MG63 (cell line): ENCODE measurements around the gene CBLL2. TPM values are rescaled to one million over a fixed set of nuclear protein-coding genes. Genes with fewer than 3 reads are reported as not detected.
"Not testable (repeated sequence)": the region's sequence is repeated elsewhere in the genome, so short reads cannot be mapped to it uniquely, and the experiment has no call there.

ENCODE experiments used
- DNase-seq: peaks from one replicate; pipeline ENCODE4 v3.0.0-alpha.2; 2020
- H3K27me3 ChIP-seq: fragments of 250-450 bp; sonication (Bioruptor Pico); 2 replicates; pipeline ENCODE4 v1.5.1; 2020; ENCODE audit warnings: mild to moderate bottlenecking, moderate library complexity
- H3K36me3 ChIP-seq: fragments of 250-450 bp; sonication (Bioruptor Pico); 2 replicates; pipeline ENCODE4 v1.5.1; 2020; ENCODE audit warnings: mild to moderate bottlenecking, moderate library complexity
- H3K4me3 ChIP-seq: fragments of 250-450 bp; sonication (Bioruptor Pico); 2 replicates; pipeline ENCODE4 v1.5.1; 2020; ENCODE audit warnings: mild to moderate bottlenecking, moderate library complexity
- H3K9me3 ChIP-seq: fragments of 250-450 bp; sonication (Bioruptor Pico); 2 replicates; pipeline ENCODE4 v1.5.1; 2020; ENCODE audit warnings: mild to moderate bottlenecking, moderate library complexity
- total RNA-seq: library from RNA; depleted of rRNA; stranded (reverse); fragments of >200 nt; shearing (Covaris generic); gene quantifications from 2 replicates; pipeline ENCODE4 v1.2.3, GENCODE V29; 2014; ENCODE audit warnings: low replicate concordance; rRNA removed

The CBLL2 gene, protein sequence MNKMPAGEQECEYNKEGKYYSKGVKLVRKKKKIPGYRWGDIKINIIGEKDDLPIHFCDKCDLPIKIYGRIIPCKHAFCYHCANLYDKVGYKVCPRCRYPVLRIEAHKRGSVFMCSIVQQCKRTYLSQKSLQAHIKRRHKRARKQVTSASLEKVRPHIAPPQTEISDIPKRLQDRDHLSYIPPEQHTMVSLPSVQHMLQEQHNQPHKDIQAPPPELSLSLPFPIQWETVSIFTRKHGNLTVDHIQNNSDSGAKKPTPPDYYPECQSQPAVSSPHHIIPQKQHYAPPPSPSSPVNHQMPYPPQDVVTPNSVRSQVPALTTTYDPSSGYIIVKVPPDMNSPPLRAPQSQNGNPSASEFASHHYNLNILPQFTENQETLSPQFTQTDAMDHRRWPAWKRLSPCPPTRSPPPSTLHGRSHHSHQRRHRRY
- total RNA-seq, result not detected in 2 replicates

DNA sequence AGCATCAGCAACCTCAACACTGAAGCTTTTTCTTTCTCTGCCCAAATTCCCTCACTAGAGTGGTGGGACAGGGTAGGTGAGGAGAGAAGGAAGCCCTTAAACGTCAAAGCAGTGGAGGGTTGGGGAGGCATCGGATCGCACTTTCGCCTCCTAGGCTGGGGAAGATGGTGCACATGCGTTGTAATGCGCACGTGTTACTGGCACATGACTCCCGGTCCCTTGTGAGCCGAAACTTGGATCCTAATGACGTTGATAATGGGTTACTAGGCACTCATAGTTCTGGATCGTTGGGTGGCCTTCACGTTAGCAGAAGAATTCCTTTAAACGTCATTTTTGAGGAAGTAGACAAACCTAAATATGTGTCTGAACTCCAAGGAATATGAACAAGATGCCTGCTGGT is at the start of gene CBLL2:
CBLL2 (plus strand) TSS at position 301 of the 400 bp plus-strand sequence; CDS start at position 380, 79 bp downstream.
- H3K4me3 ChIP-seq, result no peak within 1 kb of the TSS
- DNase-seq, result no peak
- no peaks in the 10 kb centered on the region for H3K27me3 ChIP-seq
- no peaks in the 10 kb centered on the region for H3K9me3 ChIP-seq
- H3K36me3 ChIP-seq, result no peaks in the 10 kb centered on the region

DNA sequence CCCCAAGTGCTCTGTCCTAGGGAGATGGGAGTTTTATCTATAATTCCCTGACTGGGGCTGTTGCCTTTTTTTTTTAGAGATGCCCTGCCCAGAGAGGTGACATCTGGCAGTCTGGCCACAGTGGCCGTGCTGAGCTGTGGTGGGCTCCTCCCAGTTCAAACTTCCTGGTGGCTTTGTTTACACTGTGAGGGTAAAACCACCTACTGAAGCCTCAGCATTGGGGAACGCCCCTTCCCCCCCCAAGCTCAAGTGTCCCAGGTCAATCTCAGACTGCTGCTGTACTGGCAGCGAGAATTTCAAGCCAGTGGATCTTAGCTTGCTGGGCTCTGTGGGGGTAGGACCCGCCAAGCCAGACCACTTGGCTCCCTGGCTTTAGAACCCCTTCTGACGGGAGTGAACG is 38.3 kb upstream of the CBLL2 start:
- no peak for DNase-seq
- Histone ChIP-seq H3K36me3 (no peaks in the 10 kb centered on the region), H3K27me3 (no peaks in the 10 kb centered on the region)

DNA sequence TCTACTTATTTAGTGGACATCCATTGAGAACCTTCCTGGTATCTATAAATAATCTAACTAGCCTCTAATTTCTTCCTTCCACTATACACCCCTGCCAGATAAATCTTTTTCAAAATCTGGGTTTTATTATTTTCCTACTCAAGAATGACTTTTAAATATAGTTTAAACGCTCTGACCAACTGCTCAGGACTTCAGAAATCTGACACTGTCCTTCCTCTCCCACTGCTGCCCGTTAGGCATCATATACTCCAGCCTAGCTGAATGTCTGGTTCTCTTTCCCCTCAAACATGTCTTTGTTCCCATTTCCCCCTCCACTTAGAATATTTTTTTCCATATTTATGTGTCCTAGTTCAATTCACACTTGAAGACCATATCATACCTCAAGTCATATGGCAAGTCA is 35.2 kb upstream of the CBLL2 start:
- no peak overlapping the region for H3K4me3 ChIP-seq
- DNase-seq, result no peak
- H3K27me3 ChIP-seq, result no peaks in the 10 kb centered on the region
- H3K36me3 ChIP-seq, result no peaks in the 10 kb centered on the region
- no peaks in the 10 kb centered on the region for H3K9me3 ChIP-seq

More for the DNA sequence above, 38.3 kb upstream of the CBLL2 start:
- Histone ChIP-seq H3K4me3 (no peak overlapping the region), H3K9me3 (no peaks in the 10 kb centered on the region)

DNA sequence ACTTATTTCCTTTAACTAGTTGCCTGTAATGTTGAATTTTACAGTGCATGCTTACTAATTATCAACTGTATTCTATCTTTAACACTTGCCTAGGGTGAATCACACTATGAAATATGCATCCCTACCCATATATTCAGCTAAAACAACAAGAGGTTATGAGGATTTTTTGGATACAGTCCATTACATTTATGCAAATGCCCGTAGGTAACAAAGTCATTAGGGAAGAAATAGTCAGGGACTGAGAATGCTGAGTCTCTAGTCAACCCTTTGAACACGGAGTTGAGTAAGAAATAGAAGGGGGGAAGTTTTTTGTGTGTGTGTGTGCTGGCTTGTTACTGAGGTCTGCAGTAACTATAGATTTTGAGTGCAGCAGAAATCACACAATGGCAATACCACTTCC is 26.1 kb upstream of the CBLL2 start:
- Histone ChIP-seq H3K36me3 (no peaks in the 10 kb centered on the region), H3K4me3 (no peak overlapping the region), H3K9me3 (no peaks in the 10 kb centered on the region), H3K27me3 (no peaks in the 10 kb centered on the region)
- no peak for DNase-seq

DNA sequence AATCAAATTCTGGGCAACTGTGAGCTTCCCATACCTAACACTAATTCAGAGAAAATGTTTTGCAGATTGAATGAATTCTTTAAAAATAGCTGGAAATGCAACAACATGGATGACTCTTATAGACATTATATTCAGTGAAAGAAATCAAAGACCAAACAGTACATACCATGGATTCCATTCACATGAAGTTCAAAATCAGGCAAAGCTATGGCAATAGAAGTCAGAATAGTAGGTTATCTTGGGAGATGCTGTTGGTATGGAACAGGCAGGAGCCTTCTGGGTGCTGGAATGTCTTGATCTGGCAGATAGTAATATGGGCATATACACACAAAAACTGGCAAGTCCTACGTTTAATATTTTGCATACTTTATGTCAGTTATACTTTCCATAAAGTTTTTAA is 25.5 kb upstream of the CBLL2 start:
- peak; percentile 5 for DNase-seq
- H3K27me3 ChIP-seq, result no peaks in the 10 kb centered on the region
- no peak overlapping the region for H3K4me3 ChIP-seq
- H3K9me3 ChIP-seq, result no peaks in the 10 kb centered on the region
- no peaks in the 10 kb centered on the region for H3K36me3 ChIP-seq

DNA sequence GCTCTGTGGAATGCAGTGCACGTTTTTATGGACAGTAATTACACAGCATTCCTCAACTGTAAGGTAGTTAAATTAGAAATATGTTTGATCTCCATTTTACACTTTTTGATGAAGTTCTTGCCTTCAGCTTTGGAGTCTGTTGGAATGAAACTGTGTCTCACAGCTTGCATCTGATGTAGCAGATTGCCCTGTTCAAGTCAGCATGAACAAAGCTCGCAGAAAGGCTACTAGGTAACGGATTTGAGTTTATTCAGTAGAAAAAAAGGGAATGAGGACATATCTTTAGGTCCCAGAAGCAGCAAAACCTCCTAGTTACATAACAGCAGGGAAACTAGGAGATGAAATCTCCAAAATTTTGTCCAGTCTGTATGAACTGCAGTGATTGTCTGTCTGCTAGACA is 24.3 kb upstream of the CBLL2 start:
- H3K9me3 ChIP-seq, result no peaks in the 10 kb centered on the region
- no peak for DNase-seq
- no peak overlapping the region for H3K4me3 ChIP-seq
- no peaks in the 10 kb centered on the region for H3K27me3 ChIP-seq
- no peaks in the 10 kb centered on the region for H3K36me3 ChIP-seq

DNA sequence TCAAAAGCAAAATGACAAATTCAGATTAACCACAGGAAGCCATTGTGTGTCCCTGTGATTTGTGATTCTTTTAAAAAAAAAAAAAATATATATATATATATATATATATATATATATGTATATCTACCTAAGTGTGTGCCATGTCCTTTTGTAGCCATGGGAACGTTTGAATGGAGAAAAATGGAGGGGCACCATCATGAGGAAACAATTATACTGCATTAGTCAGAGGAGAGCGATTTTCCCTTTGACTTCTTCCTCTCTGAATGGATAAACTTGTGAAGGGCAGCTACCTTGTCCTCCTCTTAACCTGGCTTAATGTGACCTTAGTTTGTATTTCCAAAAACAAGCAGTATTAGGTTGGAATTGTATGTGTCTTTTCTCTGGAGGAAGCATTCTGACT is 23.3 kb upstream of the CBLL2 start:
- DNase-seq, result no peak
- Histone ChIP-seq H3K9me3 (no peaks in the 10 kb centered on the region), H3K27me3 (no peaks in the 10 kb centered on the region), H3K36me3 (no peaks in the 10 kb centered on the region), H3K4me3 (no peak overlapping the region)

DNA sequence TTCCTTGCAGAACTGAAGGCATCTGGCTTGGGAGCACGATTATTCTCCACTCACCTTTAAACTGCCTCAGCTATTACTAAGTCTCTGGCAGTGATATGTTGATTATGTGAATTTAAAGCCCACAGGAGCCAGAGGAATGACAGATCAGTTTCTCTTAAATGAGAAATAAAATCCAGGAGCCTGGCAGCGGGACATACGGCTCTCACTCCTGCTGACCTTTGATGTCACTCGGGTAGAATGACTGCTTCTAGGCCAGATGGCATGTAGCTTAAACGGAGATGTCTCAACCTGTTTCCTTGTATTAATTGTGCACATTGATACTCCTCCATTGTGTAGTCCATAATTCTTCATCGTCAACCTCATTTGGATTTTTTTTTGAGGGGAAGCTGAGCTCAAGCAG is 4.0 kb upstream of the CBLL2 start:
- Histone ChIP-seq H3K9me3 (no peaks in the 10 kb centered on the region), H3K4me3 (no peak overlapping the region), H3K27me3 (no peaks in the 10 kb centered on the region), H3K36me3 (no peaks in the 10 kb centered on the region)
- DNase-seq, result no peak

DNA sequence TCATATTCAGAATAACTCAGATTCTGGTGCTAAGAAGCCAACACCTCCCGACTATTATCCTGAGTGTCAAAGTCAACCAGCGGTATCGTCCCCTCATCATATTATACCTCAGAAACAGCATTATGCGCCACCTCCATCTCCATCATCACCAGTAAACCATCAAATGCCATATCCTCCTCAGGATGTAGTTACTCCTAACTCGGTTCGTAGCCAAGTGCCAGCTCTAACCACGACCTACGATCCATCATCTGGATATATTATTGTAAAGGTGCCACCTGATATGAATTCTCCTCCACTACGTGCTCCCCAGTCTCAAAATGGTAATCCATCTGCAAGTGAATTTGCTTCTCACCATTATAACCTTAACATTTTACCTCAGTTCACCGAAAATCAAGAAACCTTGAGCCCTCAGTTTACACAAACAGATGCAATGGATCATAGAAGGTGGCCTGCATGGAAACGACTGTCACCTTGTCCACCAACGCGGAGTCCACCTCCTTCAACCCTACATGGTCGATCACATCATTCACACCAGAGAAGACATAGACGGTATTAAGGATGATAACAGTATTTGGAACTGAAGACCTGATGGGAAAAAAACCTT is 1.1 kb downstream of the CBLL2 start:
- Histone ChIP-seq H3K4me3 (no peak overlapping the region), H3K27me3 (no peaks in the 10 kb centered on the region), H3K9me3 (no peaks in the 10 kb centered on the region), H3K36me3 (no peaks in the 10 kb centered on the region)
- DNase-seq, result no peak

DNA sequence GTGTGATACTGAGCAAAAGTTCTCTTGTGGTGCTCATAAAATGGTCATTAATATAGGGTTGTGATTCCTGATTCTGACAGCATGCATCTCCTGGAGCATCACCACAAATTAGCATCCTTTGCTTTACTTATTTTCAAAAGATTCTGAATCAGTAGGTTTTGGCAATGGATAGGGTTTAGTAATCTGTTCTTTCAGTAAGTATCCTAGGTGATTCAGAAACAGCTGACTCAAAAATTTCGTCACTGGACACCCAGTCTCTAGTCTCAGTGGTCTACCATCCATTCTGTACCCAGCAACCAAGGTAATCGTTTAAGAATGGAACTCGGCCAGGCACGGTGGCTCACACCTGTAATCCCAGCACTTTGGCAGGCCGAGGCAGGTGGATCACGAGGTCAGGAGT is 4.1 kb downstream of the CBLL2 start:
- H3K27me3 ChIP-seq, result no peaks in the 10 kb centered on the region
- no peaks in the 10 kb centered on the region for H3K9me3 ChIP-seq
- no peaks in the 10 kb centered on the region for H3K36me3 ChIP-seq
- no peak overlapping the region for H3K4me3 ChIP-seq
- no peak for DNase-seq

DNA sequence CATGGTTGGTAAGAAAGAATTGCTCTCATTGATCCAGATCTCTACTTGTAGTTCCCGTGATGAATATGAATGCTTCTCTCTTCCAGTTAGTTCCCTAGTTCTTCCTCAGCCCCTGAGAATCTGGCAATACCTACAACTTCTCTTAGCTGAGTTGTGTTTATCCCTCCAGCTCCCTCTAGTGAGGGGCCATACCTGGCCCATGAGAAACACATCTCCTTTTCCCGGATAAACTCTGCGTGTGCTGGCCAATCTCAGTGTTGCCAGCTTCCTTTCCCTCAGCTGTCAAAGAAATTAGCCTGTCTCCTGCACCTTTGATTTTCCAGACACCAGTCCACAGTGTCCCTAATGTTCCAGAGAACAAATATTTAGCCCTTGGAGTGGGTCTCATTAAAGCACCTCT is 5.7 kb downstream of the CBLL2 start:
- Histone ChIP-seq H3K27me3 (no peaks in the 10 kb centered on the region), H3K36me3 (no peaks in the 10 kb centered on the region), H3K9me3 (no peaks in the 10 kb centered on the region), H3K4me3 (no peak overlapping the region)
- DNase-seq, result no peak

DNA sequence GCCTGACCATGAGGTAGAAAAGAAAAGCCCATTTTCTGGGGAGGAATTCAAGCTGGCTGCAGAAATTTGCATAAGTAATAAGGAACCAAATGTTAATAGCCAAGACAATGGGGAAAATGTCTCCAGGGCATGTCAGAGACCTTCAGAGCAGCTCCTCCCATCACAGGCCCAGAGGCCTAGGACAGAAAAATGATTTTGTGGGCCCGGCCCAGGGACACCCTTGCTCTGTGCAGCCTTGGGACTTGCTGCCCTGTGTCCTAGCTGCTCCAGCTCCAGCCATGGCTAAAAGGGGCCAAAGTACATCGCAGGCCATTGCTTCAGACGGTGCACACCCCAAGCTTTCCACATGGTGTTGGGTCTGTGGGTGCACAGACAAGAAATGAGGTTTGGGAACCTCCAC is 16.5 kb downstream of the CBLL2 start:
- not testable (repeated sequence) for H3K4me3 ChIP-seq, H3K36me3 ChIP-seq, H3K27me3 ChIP-seq

DNA sequence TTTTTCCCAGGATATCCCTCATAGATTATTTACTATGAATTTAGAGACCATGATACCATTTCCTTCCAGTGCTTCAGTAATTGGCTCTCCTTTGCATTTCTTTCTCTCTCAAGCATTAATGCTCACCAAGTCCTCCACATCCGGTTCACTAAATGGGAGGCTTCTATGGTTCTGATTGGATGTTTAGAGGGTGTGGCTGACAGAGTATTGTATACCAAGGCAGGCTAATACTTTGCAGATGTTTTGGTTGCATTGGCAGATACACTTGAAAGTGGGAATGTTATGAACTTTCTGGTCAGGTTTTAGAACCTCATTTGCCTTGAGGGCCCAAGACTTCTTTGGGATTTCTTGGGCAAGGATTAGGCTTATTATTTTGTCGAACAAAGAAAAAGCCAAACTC is 24.2 kb downstream of the CBLL2 start:
- Histone ChIP-seq H3K4me3 (no peak overlapping the region), H3K27me3 (no peaks in the 10 kb centered on the region), H3K36me3 (no peaks in the 10 kb centered on the region), H3K9me3 (no peaks in the 10 kb centered on the region)
- DNase-seq, result no peak

More for the DNA sequence above, 16.5 kb downstream of the CBLL2 start:
- DNase-seq, H3K9me3 ChIP-seq: not testable (repeated sequence)

DNA sequence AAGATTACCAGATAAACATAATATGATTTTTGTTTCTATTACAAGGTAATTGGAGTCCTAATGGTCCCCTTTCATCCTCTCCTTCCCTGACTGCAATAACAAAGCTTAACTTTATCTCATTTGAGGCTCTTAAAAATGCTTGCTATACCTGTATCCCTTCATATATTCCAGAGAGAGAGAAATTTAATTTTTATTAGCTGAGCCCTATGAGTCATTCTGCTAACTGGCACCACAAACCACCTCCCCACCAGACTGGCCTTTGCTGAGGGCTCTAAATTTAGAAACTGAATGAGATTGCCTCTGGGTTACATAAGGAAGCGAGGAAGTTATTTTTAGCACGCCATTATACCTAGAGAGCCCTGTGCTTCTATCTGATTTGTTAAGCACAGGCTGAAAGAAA is 27.4 kb downstream of the CBLL2 start:
- DNase-seq, result peak; percentile 48
- Histone ChIP-seq H3K4me3 (no peak overlapping the region), H3K9me3 (no peaks in the 10 kb centered on the region), H3K27me3 (no peaks in the 10 kb centered on the region), H3K36me3 (no peaks in the 10 kb centered on the region)

DNA sequence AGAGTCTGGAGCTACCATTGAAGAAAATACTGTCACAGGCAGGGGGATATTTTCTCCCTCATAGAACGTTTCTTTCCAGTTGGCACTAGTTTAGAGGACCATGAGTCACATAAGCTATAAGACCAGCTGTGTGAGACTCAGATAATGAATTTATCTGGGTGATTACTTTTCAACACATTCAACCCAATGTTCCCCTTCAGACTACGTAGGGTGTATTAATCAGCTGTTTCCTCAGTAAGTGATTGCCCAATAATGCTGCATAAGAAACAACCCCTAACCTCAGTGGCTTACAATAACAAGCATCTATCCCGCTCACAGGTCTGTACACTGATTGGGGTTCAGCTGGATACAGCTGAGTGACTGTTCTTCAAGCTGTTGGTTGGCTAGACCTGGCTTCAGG is 38.1 kb downstream of the CBLL2 start:
- no peaks in the 10 kb centered on the region for H3K9me3 ChIP-seq
- no peaks in the 10 kb centered on the region for H3K36me3 ChIP-seq
- H3K4me3 ChIP-seq, result no peak overlapping the region
- H3K27me3 ChIP-seq, result no peaks in the 10 kb centered on the region
- DNase-seq, result no peak

DNA sequence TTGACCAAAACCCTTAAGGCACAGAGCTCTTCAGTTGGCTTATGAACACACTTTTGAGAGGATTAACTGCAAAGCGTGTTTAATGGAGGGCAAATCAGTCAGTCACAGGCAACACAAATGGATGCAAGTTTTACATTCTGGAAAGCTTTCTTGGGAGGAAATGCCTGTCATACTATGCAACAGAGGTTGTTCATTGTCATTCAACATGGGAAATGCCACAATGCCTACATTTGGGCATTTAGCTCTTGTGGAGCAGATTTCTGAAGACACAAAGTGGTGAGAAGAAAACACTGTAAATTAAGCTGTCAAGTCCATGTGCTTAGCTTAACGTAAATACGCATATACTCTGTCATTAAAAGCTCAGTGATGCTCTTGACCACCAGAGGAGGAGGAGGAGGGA is 41.1 kb downstream of the CBLL2 start:
- no peaks in the 10 kb centered on the region for H3K36me3 ChIP-seq
- no peak for DNase-seq
- H3K4me3 ChIP-seq, result no peak overlapping the region
- no peaks in the 10 kb centered on the region for H3K9me3 ChIP-seq
- H3K27me3 ChIP-seq, result no peaks in the 10 kb centered on the region

DNA sequence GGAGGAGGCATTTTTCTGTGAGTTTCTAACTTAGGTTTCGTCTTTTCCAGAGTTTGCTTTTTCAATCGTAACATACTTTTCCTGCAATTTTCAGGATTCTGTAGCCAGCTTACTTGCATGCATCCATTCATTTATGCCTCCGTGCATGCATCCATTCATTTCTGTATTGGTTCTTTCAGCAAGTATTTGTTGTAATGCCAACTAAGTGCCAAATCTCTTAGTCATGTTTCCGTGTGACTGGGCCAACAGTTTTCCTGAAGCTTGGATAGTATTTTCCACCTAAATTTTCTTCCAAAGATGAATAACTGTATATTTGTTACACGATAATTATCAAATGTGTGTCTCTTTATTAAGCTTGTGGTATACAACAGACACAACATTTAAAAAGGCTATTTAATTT is 41.5 kb downstream of the CBLL2 start:
- no peaks in the 10 kb centered on the region for H3K27me3 ChIP-seq
- DNase-seq, result no peak
- H3K9me3 ChIP-seq, result no peaks in the 10 kb centered on the region
- H3K4me3 ChIP-seq, result no peak overlapping the region
- no peaks in the 10 kb centered on the region for H3K36me3 ChIP-seq

DNA sequence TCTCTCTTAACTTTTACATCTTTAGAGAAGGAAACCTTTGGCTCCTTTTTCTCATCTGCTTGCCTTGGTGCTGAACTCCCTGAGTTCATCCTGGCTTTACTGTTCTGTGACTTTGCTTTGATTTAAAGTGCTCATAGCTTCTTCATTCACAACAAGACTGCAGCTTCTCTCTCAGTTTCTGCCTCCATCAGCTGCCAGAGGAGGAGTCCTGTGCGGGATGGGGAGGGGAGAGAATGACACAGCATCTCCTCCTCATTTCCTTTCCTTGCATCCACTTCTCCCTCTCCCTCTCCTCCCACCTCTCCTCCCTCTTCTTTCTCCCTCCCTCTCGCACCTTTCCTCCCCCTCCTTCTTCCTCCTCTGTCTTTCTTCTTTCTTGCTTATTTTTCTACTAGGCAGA is 42.0 kb downstream of the CBLL2 start:
- DNase-seq, result peak; percentile 26
- Histone ChIP-seq H3K4me3 (no peak overlapping the region), H3K9me3 (no peaks in the 10 kb centered on the region), H3K27me3 (no peaks in the 10 kb centered on the region), H3K36me3 (no peaks in the 10 kb centered on the region)
